ENCODE results near the gene LGALS12.

LGALS12 gene

DNA sequence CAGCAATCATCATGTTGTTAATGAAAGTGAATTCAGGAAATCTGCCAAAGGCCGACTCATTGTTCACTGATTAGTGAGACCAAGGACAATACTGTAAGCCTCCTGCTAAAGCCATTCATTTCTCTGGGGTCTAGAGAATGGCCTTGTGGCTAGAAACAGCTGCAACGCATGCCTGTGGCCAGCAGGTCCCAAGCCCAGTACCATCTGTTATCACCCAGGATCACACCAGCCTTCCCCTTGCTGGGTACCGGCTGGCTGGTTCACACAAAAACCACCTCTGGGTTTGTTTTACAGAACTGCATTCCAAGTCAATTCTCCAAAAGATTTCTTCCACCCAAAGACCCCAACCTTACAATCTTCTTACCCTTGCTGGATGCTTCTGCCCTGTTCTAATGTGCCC, 16.0 kb upstream of the LGALS12 start:
- TF ChIP-seq, protein P1, sequence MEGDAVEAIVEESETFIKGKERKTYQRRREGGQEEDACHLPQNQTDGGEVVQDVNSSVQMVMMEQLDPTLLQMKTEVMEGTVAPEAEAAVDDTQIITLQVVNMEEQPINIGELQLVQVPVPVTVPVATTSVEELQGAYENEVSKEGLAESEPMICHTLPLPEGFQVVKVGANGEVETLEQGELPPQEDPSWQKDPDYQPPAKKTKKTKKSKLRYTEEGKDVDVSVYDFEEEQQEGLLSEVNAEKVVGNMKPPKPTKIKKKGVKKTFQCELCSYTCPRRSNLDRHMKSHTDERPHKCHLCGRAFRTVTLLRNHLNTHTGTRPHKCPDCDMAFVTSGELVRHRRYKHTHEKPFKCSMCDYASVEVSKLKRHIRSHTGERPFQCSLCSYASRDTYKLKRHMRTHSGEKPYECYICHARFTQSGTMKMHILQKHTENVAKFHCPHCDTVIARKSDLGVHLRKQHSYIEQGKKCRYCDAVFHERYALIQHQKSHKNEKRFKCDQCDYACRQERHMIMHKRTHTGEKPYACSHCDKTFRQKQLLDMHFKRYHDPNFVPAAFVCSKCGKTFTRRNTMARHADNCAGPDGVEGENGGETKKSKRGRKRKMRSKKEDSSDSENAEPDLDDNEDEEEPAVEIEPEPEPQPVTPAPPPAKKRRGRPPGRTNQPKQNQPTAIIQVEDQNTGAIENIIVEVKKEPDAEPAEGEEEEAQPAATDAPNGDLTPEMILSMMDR (IDR thresholded peaks at IDR 0.05) = no peak
- no peak for DNase-seq
- Histone ChIP-seq H3K27me3 (no peaks in the 10 kb centered on the region), H3K4me1 (peaks cover 0 to 15% (median 8%) of the 10 kb centered on the region in 4 donors), H3K27ac (peak overlapping the region; percentile 55 to 67), H3K36me3 (no peaks in the 10 kb centered on the region), H3K4me3 (no peak overlapping the region), H3K9me3 (peaks cover 0 to 12% (median 10%) of the 10 kb centered on the region in 3 donors)
- intact Hi-C loops (cut with DNase I; ENCODE audit: low total_unique reads) = no loop called here

DNA sequence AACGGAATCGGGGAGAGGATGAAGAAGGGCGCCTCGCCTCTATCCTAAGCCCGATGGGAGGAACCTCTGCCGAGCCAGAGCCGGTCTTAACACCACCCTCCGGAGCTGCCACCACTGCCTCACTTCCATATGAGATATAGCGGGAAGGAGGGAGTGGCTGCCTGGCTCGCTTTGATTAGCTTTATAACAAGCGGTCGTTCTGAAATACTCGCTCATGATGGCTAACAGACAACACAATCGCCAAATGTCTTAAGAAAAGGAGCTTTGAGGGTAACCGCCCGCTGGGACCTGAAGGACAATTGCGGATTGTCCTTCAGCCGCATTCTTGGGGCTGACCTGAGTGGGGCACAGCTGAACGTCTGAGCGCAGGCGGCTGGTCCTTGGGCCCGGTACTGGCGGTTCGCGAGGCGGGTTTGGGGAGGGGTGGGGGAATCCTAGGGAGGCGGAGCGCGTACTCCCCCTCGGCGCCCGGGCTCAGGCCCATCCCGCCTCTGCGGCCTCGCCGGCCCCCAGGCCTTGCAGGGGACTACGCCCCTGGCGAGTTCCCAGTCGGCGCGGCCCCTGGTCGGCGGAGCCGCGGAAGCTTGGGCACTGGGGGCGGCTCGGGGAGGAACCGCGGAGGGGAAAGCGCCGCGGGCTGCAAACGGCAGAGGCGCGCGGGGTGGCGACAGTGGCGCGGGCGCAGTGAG, 15.2 kb upstream of the LGALS12 start, which contains the start of gene PLAAT5:
Gene PLAAT5, minus strand, starts transcription at position 617 of the 689 bp plus-strand sequence. Its CDS starts 133 bp downstream, at position 484.
- no peak for DNase-seq
- intact Hi-C loops (cut with DNase I; ENCODE audit: low total_unique reads) = no loop called here
- peaks cover 0 to 15% (median 8%) of the 10 kb centered on the region in 4 donors for H3K4me1 ChIP-seq

DNA sequence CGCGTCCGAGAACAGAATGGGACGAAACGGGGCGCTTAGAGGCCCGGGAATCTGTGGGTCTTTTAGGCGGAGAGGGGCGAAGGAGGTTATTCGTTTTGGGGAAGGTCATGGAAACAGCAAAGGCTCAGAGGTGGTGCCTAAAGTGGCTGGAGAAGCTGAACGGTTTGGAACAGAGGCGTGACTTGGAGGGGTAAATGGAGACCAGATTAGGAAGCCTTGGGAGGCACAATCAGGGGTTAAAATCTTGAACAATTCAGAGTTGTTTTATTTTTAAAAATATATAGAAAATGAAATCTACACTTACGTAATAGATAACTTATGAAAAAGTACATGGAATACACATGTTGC, 14.7 kb upstream of the LGALS12 start:
- H3K4me1 ChIP-seq = peaks cover 0 to 15% (median 8%) of the 10 kb centered on the region in 4 donors
- peak overlapping the region; percentile 52 to 58 for H3K4me3 ChIP-seq
- intact Hi-C loops (cut with DNase I; ENCODE audit: low total_unique reads) = no loop called here
- no peaks in the 10 kb centered on the region for H3K27me3 ChIP-seq
- H3K36me3 ChIP-seq = no peaks in the 10 kb centered on the region
- H3K27ac ChIP-seq = peak overlapping the region; percentile 55 to 67
- TF ChIP-seq, protein P1 (IDR thresholded peaks at IDR 0.05) = no peak
- H3K9me3 ChIP-seq = no peaks in the 10 kb centered on the region
- no peak for DNase-seq

More for the DNA sequence above, 15.2 kb upstream of the LGALS12 start, which contains the start of gene PLAAT5:
- H3K4me3 ChIP-seq = peak within 1 kb of the TSS; percentile 52 to 58
- peaks cover 0 to 5% (median 3%) of the 10 kb centered on the region in 3 donors for H3K9me3 ChIP-seq
- no peaks in the 10 kb centered on the region for H3K27me3 ChIP-seq
- TF ChIP-seq, protein P1 (IDR thresholded peaks at IDR 0.05) = no peak
- peak within 1 kb of the TSS; percentile 55 to 67 for H3K27ac ChIP-seq
- H3K36me3 ChIP-seq = no peaks in the 10 kb centered on the region

DNA sequence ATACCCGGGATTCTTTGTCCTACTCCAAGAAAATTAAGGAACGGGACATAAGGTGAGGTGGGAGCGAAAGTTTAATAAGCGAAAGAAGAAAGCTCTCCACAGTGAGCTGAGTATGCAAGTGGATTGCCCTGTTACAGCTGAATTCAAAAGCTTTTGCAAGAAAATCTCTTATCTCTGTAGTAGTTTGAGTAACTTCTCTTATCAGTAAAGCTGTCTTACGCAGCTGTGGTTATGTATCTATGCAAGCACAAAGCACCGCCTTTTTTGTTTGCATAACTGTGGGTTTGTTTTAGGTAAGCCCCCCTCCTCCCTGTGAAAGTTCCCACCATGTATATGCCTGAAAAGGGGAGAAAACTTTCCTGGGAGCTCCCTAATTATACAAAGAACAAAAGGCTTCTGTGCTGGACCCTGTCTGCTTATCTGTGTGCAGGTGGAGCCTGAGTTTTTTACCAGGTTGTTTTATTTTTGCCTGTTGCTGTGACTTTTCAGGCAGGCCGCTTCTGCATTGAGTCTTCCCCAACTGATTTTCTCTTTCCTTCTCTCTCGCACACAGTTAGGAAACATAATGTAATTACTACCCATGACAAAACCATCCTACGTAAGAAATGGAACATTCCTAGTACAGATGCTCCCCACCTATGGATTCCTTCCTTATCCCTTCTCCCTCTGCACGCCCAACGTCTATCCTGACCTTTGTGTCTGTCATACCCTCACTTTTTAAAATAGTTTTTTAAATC, 14.1 kb upstream of the LGALS12 start:
- Histone ChIP-seq H3K9me3 (no peaks in the 10 kb centered on the region), H3K4me3 (peak overlapping the region; percentile 52 to 58), H3K27ac (peak overlapping the region in 1 of 2 donors; percentile 67), H3K27me3 (no peaks in the 10 kb centered on the region), H3K4me1 (peaks cover 0 to 15% (median 8%) of the 10 kb centered on the region in 4 donors), H3K36me3 (no peaks in the 10 kb centered on the region)
- TF ChIP-seq, protein P1 (IDR thresholded peaks at IDR 0.05) = no peak
- intact Hi-C loops (cut with DNase I; ENCODE audit: low total_unique reads) = no loop called here
- DNase-seq = no peak

DNA sequence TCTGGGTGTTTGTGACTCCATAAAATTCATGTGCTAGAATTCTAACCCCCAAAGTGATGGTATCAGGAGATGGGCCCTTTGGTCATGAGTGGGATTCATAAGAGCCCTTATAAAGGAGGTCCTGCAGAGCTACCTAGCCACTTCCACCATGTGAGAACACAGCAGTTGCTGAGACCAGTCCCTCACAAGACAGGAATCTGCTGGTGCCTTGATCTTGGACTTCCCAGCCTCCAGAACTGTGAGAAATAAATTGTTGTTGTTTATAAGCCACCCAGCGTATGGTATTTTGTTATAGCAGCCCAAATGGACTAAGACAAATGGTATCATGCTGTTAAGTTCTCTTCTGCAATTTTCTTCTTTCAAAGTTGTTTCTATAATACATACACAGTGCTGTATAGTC, 13.4 kb upstream of the LGALS12 start:
- Histone ChIP-seq H3K36me3 (no peaks in the 10 kb centered on the region), H3K4me3 (no peak overlapping the region), H3K27me3 (no peaks in the 10 kb centered on the region), H3K9me3 (no peaks in the 10 kb centered on the region), H3K27ac (no peak overlapping the region), H3K4me1 (peaks cover 0 to 15% (median 8%) of the 10 kb centered on the region in 4 donors)
- intact Hi-C loops (cut with DNase I; ENCODE audit: low total_unique reads) = no loop called here
- TF ChIP-seq, protein P1 (IDR thresholded peaks at IDR 0.05) = no peak
- DNase-seq = no peak
